Common myeloid progenitor, CD34-positive (primary cell): ENCODE measurements around the gene RAD9A.

Experiments used
- CTCF ChIA-PET: fragments of 350-600 bp; sonication (Branson Sonifier 250); formaldehyde crosslinking; loops from one replicate; lab custom pipeline; 2021; ENCODE audit warnings: antibody characterized with exemption; lab: Charles Lee
- POLR2A ChIA-PET: fragments of 350-600 bp; sonication (Branson Sonifier 250); formaldehyde crosslinking; loops from one replicate; lab custom pipeline; 2021; ENCODE audit warnings: antibody characterized with exemption; lab: Charles Lee
- DNase-seq, 3 donors: peaks; one replicate each; pipeline versions ENCODE4 v3.0.0 to v3.0.0-alpha.2; 2013
- H3K27ac ChIP-seq, 2 experiments: 1 replicate in 1 of 2; 2 replicates in 1 of 2; pipeline ENCODE4 v1.7.0; 2013; ENCODE audit warnings: inconsistent platforms in 2 of 2, low read length in 2 of 2, mild to moderate bottlenecking in 2 of 2, low read depth in 1 of 2, moderate library complexity in 1 of 2; ENCODE audit not compliant: severe bottlenecking in 2 of 2, insufficient read depth in 1 of 2, poor library complexity in 1 of 2
- H3K27me3 ChIP-seq, 5 experiments: replicated peaks in 2 of 5; 1 replicate in 3 of 5; 2 replicates in 2 of 5; pipeline versions ENCODE4 v1.6.1 to v1.7.0; 2013; ENCODE audit warnings: low read length in 4 of 5, mild to moderate bottlenecking in 2 of 5, moderate library complexity in 2 of 5, inconsistent platforms in 1 of 5; ENCODE audit not compliant: insufficient read depth in 5 of 5, control insufficient read depth in 4 of 5
- H3K36me3 ChIP-seq, 4 experiments: 1 replicate in 2 of 4; 2 replicates in 2 of 4; pipeline versions ENCODE4 v1.6.1 to v1.7.0; 2013; ENCODE audit warnings: low read length in 3 of 4, control low read depth in 1 of 4, mild to moderate bottlenecking in 1 of 4; ENCODE audit not compliant: control insufficient read depth in 4 of 4, insufficient read depth in 4 of 4
- H3K4me1 ChIP-seq, 4 experiments: 1 replicate in 3 of 4; 2 replicates in 1 of 4; pipeline versions ENCODE4 v1.6.1 to v1.7.1; 2013; ENCODE audit warnings: low read length in 3 of 4, mild to moderate bottlenecking in 3 of 4, control low read depth in 1 of 4, inconsistent platforms in 1 of 4, moderate library complexity in 1 of 4; ENCODE audit not compliant: control insufficient read depth in 4 of 4, insufficient read depth in 4 of 4; ENCODE audit errors: control extremely low read depth in 1 of 4
- H3K4me3 ChIP-seq, 7 experiments: 1 replicate in 4 of 7; 2 replicates in 3 of 7; pipeline versions ENCODE4 v1.5.1 to v1.7.0; 2013; ENCODE audit warnings: mild to moderate bottlenecking in 7 of 7, low read length in 6 of 7, moderate library complexity in 6 of 7, inconsistent platforms in 2 of 7, low read depth in 2 of 7, control low read depth in 1 of 7; ENCODE audit not compliant: insufficient read depth in 4 of 7, control insufficient read depth in 1 of 7; ENCODE audit errors: extremely low read depth in 1 of 7
- H3K9me3 ChIP-seq, 5 experiments: 1 replicate in 4 of 5; 2 replicates in 1 of 5; pipeline versions ENCODE4 v1.6.1 to v1.7.1; 2013; ENCODE audit warnings: low read length in 4 of 5, mild to moderate bottlenecking in 2 of 5, inconsistent platforms in 1 of 5, low read depth in 1 of 5, moderate library complexity in 1 of 5; ENCODE audit not compliant: control insufficient read depth in 4 of 5, insufficient read depth in 2 of 5; ENCODE audit errors: control extremely low read depth in 1 of 5
- WGBS: methylation state at CpG from one replicate; pipeline ENCODE4 v1.1.5; 2013; ENCODE audit not compliant: insufficient coverage; 5-methylcytosine and 5-hydroxymethylcytosine counted together

Gene RAD9A

DNA sequence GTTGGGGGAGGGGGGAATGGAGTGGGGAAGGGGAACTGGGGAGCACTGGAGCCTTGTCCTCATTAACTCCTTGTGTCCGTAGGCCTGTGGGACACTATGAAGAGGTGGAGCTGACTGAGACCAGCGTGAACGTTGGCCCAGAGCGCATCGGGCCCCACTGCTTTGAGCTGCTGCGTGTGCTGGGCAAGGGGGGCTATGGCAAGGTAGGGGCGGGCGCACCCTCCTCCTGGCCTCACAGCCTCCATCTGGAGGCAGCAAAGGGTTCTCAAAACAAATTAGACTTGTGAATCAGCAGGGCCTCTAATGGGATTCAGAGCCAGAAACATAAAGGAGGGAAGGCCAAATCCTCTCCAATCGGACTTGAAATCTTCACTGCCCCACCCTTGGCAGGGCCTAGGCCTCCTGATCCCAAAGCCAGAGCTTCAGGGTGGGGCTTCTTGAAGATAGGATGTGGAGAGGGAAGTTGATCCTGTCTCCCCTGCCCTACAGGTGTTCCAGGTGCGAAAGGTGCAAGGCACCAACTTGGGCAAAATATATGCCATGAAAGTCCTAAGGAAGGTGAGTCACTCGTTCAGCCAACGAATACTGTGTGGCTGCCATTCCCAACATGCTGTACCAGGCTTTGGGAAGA, 37.4 kb downstream of the RAD9A start:
- no peaks in the 10 kb centered on the region for H3K9me3 ChIP-seq
- ChIA-PET POLR2A (interaction anchor here (0.6 to 1.7 kb wide), 4 partner anchors 27 to 60 kb away, joined by 3 to 10 read pairs (median 3); partner anchors contain the start of genes AIP and PPP1CA), CTCF (interaction anchor here (0.7 to 2.5 kb wide), 5 partner anchors 9 to 661 kb away, joined by 3 to 7 read pairs (median 3); partner anchors contain the start of gene TMEM134)
- H3K4me1 ChIP-seq = peaks cover 3 to 37% (median 27%) of the 10 kb centered on the region in 4 experiments
- H3K27ac ChIP-seq = peak overlapping the region; percentile 90 to 95
- peaks cover 0 to 32% (median 22%) of the 10 kb centered on the region in 4 experiments for H3K36me3 ChIP-seq
- WGBS = 70% methylated on average over 10 of the region's 12 CpGs
- no peaks in the 10 kb centered on the region for H3K27me3 ChIP-seq
- H3K4me3 ChIP-seq = peak overlapping the region; percentile 86 to 99 (median 94)
- DNase-seq = no peak

DNA sequence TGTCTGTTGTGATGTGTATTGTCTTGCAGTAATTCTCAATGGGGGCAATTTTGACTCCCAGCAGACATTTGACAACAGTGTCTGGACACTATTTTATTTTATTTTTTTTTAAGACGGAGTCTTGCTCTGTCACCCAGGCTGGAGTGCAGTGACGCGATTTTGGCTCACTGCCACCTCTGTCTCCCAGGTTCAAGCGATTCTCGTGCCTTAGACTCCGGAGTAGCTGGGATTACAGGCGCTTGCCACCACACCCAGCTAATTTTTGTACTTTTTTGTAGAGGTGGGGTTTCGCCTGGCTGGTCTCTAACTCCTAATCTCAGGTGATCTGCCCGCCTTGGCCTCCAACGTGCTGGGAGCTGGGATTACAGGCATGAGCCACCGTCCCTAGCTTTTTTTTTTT, 37.9 kb downstream of the RAD9A start:
- H3K27ac ChIP-seq = no peak overlapping the region
- WGBS = 90% methylated on average over 11 of the region's 11 CpGs
- no peak overlapping the region for H3K4me3 ChIP-seq

DNA sequence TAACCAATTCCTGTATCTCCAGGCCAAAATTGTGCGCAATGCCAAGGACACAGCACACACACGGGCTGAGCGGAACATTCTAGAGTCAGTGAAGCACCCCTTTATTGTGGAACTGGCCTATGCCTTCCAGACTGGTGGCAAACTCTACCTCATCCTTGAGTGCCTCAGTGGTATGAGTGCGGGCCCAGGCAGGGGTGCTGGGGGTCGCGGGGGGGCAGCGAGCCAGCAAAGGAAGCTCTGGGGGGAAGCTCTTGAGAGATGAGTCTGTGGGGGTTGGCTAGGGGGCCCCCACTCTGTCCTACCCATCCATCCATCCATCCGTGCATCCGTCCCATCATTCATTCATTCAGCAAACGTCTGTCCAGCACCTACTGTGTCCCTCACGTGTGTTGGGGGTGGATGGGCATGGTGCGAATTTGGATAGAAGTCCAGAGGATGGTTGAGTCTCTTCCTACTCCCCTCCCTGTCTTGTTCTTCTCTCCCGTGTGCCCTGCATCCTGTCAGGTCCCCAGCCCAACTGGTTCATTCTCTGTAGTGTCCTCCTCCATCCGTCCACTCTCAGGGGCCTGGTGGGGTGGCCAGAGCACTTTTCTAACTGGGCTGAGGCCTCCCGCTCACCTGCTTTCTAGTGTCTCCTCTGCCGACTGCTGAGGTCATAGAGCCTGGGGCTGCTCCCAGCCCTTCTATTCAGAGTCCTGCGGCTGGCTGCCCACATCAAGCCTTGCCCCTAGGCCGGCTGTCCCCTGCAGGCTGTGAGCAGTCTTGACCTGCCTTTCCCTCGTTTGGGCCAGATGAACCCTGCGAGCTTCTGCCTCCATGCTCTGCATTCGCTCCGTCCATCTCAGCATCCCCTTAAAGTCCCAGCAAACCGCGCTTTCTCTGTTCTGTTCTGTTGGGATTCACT, 39.8 kb downstream of the RAD9A start:
- WGBS = 95% methylated on average over 17 of the region's 24 CpGs
- POLR2A ChIA-PET = no interaction called here
- Histone ChIP-seq H3K9me3 (no peaks in the 10 kb centered on the region), H3K27me3 (no peaks in the 10 kb centered on the region), H3K36me3 (peaks cover 2 to 55% (median 35%) of the 10 kb centered on the region in 4 experiments), H3K27ac (peak overlapping the region in 1 of 2 experiments; percentile 43), H3K4me1 (peaks cover 3 to 54% (median 51%) of the 10 kb centered on the region in 4 experiments), H3K4me3 (no peak overlapping the region)
- CTCF ChIA-PET = interaction anchor here (0.6 to 1.1 kb wide), 3 partner anchors 8 to 37 kb away, joined by 3 to 5 read pairs (median 3); no protein-coding TSS in a partner anchor
- no peak for DNase-seq

More for the DNA sequence above, 37.9 kb downstream of the RAD9A start:
- Histone ChIP-seq H3K27me3 (no peaks in the 10 kb centered on the region), H3K4me1 (peaks cover 3 to 37% (median 33%) of the 10 kb centered on the region in 4 experiments), H3K36me3 (peaks cover 0 to 38% (median 25%) of the 10 kb centered on the region in 4 experiments), H3K9me3 (no peaks in the 10 kb centered on the region)
- POLR2A ChIA-PET = interaction anchor here (0.6 kb wide), 1 partner anchor 53 kb away, joined by 3 read pairs; the partner anchor contains the start of gene AIP
- CTCF ChIA-PET = interaction anchor here (0.7 kb wide), 1 partner anchor 661 kb away, joined by 3 read pairs; no protein-coding TSS in a partner anchor
- DNase-seq = no peak

DNA sequence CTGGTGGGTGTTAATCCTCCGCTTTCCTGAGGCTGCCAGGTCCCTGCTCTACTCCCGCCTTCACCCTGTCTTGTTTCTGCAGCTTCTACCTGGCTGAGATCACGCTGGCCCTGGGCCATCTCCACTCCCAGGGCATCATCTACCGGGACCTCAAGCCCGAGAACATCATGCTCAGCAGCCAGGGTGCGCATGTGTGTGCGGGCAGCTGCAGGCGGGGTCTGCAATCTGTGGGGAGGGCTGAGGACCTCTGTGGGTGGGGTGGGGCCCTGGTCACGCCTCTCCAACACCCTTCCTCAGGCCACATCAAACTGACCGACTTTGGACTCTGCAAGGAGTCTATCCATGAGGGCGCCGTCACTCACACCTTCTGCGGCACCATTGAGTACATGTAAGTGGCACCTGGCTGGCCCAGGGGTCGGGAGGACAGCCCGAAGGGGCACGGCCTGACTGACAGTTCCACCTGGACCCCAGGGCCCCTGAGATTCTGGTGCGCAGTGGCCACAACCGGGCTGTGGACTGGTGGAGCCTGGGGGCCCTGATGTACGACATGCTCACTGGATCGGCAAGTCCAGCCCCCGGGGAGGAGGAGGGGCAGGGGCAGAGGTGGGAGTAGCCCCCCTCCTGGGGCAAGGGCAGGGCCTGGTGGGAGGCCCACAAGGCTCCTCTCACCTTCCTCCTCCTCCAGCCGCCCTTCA, 41.0 kb downstream of the RAD9A start:
- no peaks in the 10 kb centered on the region for H3K9me3 ChIP-seq
- POLR2A ChIA-PET = no interaction called here
- DNase-seq = no peak

DNA sequence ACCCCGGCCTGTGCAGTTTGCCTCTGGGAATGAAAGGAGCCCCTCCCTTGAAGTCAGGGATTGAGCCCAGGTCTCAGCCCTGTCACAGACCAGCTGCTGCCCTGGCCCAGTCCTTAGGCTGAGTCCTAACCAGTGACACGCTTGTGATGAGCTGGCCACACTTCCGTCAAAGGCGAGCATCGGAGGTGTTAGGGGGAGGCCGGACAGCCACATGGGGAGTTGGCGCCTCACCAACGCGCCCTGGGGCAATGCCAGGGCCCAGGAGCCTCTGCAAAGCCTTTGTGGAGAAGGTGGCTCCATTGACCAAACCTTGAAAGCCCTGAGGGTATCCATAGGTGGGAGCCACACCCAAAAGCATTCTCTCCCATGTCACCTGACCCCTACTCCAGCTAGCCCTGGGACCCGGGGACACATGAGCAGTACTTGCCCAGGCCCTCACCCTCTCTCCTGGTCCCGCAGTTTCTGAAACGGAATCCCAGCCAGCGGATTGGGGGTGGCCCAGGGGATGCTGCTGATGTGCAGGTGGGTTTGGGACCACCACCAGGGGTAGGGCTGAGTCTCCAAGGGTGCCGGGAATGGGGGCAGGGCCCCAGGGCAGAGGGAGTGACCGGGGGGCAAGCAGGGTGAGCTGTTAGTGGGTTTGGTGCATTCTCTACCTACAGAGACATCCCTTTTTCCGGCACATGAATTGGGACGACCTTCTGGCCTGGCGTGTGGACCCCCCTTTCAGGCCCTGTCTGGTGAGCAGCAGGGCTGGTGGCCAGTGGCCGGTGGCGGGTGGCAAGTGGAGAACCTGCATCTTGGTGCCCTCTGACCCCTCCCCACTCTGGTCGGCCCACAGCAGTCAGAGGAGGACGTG, 42.0 kb downstream of the RAD9A start:
- H3K9me3 ChIP-seq = no peaks in the 10 kb centered on the region
- H3K27me3 ChIP-seq = no peaks in the 10 kb centered on the region
- 89% methylated on average over 14 of the region's 22 CpGs for whole genome bisulfite sequencing
- H3K27ac ChIP-seq = peak overlapping the region in 1 of 2 experiments; percentile 70
- POLR2A ChIA-PET = interaction anchor here (0.5 kb wide), 1 partner anchor 28 kb away, joined by 3 read pairs; no protein-coding TSS in a partner anchor
- peaks cover 3 to 65% (median 61%) of the 10 kb centered on the region in 4 experiments for H3K4me1 ChIP-seq
- no peak for DNase-seq
- no peak overlapping the region for H3K4me3 ChIP-seq
- CTCF ChIA-PET = interaction anchor here (1.0 kb wide), 1 partner anchor 25 kb away, joined by 3 read pairs; no protein-coding TSS in a partner anchor
- H3K36me3 ChIP-seq = peaks cover 2 to 65% (median 35%) of the 10 kb centered on the region in 4 experiments

More for the DNA sequence above, 41.0 kb downstream of the RAD9A start:
- CTCF ChIA-PET = interaction anchor here (1.0 to 1.1 kb wide), 2 partner anchors 10 to 26 kb away, joined by 3 read pairs; no protein-coding TSS in a partner anchor
- Histone ChIP-seq H3K27ac (peak overlapping the region in 1 of 2 experiments; percentile 70), H3K4me1 (peaks cover 4 to 58% (median 56%) of the 10 kb centered on the region in 4 experiments), H3K36me3 (peaks cover 2 to 58% (median 35%) of the 10 kb centered on the region in 4 experiments), H3K4me3 (no peak overlapping the region), H3K27me3 (no peaks in the 10 kb centered on the region)
- 88% methylated on average over 18 of the region's 22 CpGs for WGBS
